ENCODE measurements around the gene ACADS. TPM values are rescaled to one million over a fixed set of nuclear protein-coding genes. Genes with fewer than 3 reads are reported as not detected.

Gene ACADS
- total RNA-seq, 4 donors from 2014 or later = 166 to 224 (median 200) TPM

DNA sequence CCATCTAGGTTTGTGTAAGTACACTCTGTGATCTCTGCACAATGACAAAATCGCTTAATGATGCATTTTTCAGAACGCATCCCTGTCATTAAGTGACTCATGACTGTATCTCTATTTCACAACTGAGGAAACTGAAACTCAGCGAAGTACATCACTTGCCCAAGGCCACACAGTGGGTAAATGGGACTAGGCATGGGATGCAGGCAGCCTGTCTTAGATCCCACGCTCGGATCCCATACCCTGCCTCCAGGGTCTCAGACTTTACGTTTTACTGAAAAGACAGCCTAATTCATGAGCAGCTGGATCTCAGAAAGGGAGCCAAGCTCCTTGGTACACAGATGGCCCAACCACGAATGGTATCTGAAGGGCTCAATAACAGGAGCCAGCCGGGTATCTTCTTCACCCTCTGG, 41.1 kb upstream of the ACADS start:
- no peak overlapping the region for H3K27ac ChIP-seq
- ATAC-seq = no peak

DNA sequence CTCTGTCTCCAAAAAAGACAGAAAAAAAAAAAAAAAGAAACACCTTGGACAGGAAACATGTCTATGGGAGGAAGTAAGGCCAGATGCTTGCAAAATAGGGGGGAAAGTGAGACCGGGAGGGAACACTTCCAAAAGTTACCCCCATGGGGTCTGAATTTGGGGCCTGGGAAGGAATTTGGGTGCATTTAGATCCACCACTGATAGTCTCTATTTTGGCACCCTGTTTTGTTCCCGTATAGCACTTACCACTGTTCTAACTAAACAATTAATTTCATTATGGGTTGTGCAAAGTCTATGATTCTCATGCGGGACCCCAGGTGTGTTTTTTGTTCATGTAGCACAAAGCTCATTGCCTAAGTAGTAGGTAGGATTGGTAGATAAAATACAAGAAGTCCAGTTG, 40.1 kb upstream of the ACADS start:
- in situ Hi-C loops (cut with MboI; ENCODE audit: low sequenced_read_pairs in 4 of 4) = no loop called here
- Histone ChIP-seq H3K36me3 (no peaks in the 10 kb centered on the region), H3K4me3 (peak overlapping the region in 3 of 4 donors; percentile 61 to 77 (median 76)), H3K27ac (peak overlapping the region in 2 of 4 donors; percentile 86 to 93), H3K9me3 (no peaks in the 10 kb centered on the region), H3K4me1 (peaks cover 22 to 34% of the 10 kb centered on the region in 2 donors), H3K27me3 (no peaks in the 10 kb centered on the region)
- ATAC-seq (no peak), DNase-seq (no peak)
- TF ChIP-seq, protein P1, sequence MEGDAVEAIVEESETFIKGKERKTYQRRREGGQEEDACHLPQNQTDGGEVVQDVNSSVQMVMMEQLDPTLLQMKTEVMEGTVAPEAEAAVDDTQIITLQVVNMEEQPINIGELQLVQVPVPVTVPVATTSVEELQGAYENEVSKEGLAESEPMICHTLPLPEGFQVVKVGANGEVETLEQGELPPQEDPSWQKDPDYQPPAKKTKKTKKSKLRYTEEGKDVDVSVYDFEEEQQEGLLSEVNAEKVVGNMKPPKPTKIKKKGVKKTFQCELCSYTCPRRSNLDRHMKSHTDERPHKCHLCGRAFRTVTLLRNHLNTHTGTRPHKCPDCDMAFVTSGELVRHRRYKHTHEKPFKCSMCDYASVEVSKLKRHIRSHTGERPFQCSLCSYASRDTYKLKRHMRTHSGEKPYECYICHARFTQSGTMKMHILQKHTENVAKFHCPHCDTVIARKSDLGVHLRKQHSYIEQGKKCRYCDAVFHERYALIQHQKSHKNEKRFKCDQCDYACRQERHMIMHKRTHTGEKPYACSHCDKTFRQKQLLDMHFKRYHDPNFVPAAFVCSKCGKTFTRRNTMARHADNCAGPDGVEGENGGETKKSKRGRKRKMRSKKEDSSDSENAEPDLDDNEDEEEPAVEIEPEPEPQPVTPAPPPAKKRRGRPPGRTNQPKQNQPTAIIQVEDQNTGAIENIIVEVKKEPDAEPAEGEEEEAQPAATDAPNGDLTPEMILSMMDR (IDR thresholded peaks at IDR 0.05 in 4 of 5, conservative IDR thresholded peaks at IDR 0.05 in 1 of 5) = no peak
- no peak for TF ChIP-seq POLR2A (IDR thresholded peaks at IDR 0.05)
- intact Hi-C loops (cut with DNase I; ENCODE audit: low total_unique reads) = loop anchor here (5.0 kb wide), 1 partner anchor 77 kb away; no protein-coding TSS in a partner anchor

More for the DNA sequence above, 41.1 kb upstream of the ACADS start:
- Histone ChIP-seq H3K4me1 (peaks cover 14 to 24% of the 10 kb centered on the region in 2 donors), H3K27me3 (no peaks in the 10 kb centered on the region), H3K9me3 (no peaks in the 10 kb centered on the region), H3K4me3 (no peak overlapping the region), H3K36me3 (no peaks in the 10 kb centered on the region)
- in situ Hi-C loops (cut with MboI; ENCODE audit: low sequenced_read_pairs in 4 of 4) = no loop called here
- TF ChIP-seq, protein P1 (IDR thresholded peaks at IDR 0.05 in 4 of 5, conservative IDR thresholded peaks at IDR 0.05 in 1 of 5) = no peak
- no peak for TF ChIP-seq POLR2A (IDR thresholded peaks at IDR 0.05)
- intact Hi-C loops (cut with DNase I; ENCODE audit: low total_unique reads) = loop anchor here (1.0 kb wide), 1 partner anchor 212 kb away; no protein-coding TSS in a partner anchor
- DNase-seq = no peak

DNA sequence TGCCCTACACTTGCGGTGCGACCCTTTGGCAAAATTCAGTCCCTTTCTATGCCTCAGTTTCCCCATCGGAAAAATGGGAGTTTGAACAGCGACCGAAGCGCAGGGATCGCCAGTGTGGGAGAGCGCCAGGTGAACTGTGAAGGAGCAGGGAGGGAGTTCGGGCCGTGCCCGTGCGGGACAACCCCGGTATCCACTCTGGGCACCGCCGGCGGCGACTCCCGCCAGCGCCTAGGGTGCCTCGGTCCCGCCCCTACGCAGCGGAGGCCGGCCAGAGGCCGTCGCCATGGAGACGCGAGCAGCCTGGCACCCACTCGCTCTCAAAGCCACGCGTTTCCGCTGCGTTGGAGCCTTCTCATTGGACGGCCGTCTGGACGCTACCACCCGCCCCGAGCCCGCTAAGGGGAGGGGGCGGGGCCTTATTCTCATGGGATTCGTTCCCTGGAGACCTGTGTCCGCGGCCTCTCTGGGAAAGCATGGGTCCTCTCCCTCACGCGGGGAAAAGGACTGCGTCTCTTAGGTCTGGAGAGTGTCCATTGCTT, 39.4 kb upstream of the ACADS start:
- peak; percentile 97 for DNase-seq
- TF ChIP-seq, protein P1 (IDR thresholded peaks at IDR 0.05 in 4 of 5, conservative IDR thresholded peaks at IDR 0.05 in 1 of 5) = no peak
- TF ChIP-seq POLR2A (IDR thresholded peaks at IDR 0.05) = no peak
- Histone ChIP-seq H3K36me3 (no peaks in the 10 kb centered on the region), H3K27ac (peak overlapping the region; percentile 86 to 93 (median 90)), H3K9me3 (no peaks in the 10 kb centered on the region), H3K4me1 (peaks cover 29 to 41% of the 10 kb centered on the region in 2 donors), H3K4me3 (peak overlapping the region; percentile 61 to 90 (median 76)), H3K27me3 (no peaks in the 10 kb centered on the region)
- ATAC-seq = peak; percentile 83 to 87
- in situ Hi-C loops (cut with MboI; ENCODE audit: low sequenced_read_pairs in 4 of 4) (no loop called here), intact Hi-C loops (cut with DNase I; ENCODE audit: low total_unique reads) (loop anchor here (1.0 to 5.0 kb wide), 6 partner anchors 25 to 219 kb away; partner anchors contain the start of genes ACADS, POP5, SPPL3 and UNC119B)

DNA sequence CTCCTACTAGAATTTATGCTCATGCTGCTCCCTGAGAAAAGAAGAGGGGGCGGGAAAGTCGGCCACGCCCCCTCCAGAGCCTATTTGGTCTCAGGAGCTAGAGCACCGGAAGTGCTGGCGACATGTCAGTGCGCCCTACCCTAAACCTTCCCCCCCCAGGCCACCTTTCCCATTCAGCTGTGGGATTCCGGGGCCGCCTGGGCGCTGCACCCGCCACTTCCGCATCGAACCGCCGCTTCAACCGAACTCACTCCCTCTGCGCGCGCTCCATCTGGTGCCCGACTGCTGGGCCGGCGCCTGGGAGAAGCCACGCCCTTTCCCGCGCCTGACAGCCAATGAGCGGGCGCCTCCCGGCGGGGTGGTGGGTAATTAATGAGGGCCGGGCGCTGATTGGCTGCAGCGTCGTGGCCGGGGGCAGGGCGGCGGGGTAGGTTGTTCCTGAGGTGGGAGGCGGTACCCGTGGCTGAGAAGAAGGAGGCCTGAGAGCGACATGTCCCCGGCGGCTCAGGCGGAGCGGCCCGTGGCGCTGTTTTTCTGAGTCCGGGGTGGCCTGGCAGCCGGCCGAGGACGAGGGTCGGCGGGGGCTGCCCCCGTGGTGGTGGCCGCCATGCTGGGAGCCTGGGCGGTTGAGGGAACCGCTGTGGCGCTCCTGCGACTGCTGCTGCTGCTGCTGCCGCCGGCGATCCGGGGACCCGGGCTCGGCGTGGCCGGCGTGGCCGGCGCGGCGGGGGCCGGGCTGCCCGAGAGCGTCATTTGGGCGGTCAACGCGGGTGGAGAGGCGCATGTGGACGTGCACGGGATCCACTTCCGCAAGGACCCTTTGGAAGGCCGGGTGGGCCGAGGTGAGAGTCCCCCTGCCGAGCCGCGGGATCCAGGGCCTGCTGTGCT, 38.7 kb upstream of the ACADS start, which contains the start of gene MLEC:
TSS of gene MLEC (plus strand) at position 460 of the 888 bp plus-strand sequence. CDS start at position 608, 148 bp downstream.
- peak within 1 kb of the TSS; percentile 61 to 90 (median 76) for H3K4me3 ChIP-seq
- H3K27ac ChIP-seq = peak within 1 kb of the TSS; percentile 86 to 93 (median 90)
- peaks cover 37 to 49% of the 10 kb centered on the region in 2 donors for H3K4me1 ChIP-seq
- DNase-seq = peak; percentile 97 to 98
- peak; percentile 82 to 85 for ATAC-seq
- no peaks in the 10 kb centered on the region for H3K9me3 ChIP-seq
- in situ Hi-C loops (cut with MboI; ENCODE audit: low sequenced_read_pairs in 4 of 4) (no loop called here), intact Hi-C loops (cut with DNase I; ENCODE audit: low total_unique reads) (loop anchor here (1.0 to 5.0 kb wide), 6 partner anchors 24 to 218 kb away; partner anchors contain the start of genes ACADS, POP5, SPPL3 and UNC119B)
- no peaks in the 10 kb centered on the region for H3K27me3 ChIP-seq
- TF ChIP-seq, protein P1 (IDR thresholded peaks at IDR 0.05 in 4 of 5, conservative IDR thresholded peaks at IDR 0.05 in 1 of 5) = peak in 2 of 5 experiments; percentile 4 to 32
- TF ChIP-seq POLR2A (IDR thresholded peaks at IDR 0.05) = peak; percentile 90 to 96
- H3K36me3 ChIP-seq = no peaks in the 10 kb centered on the region

Data from gastrocnemius medialis (tissue), 4 donors.